ENCODE results near the gene PRAMEF2.
"Not testable (repeated sequence)": the region's sequence is repeated elsewhere in the genome, so short reads cannot be mapped to it uniquely, and the experiment has no call there.

PRAMEF2 gene

GRCh38 chr1:12856786-12857185, at the start of gene PRAMEF2:
TSS of gene PRAMEF2 (plus strand) at chr1:12857086. CDS start at chr1:12859010, 1,924 bp downstream.
- H3K9me3 ChIP-seq (ENCODE audit: insufficient read depth, low read depth, low read length), result peaks cover 49% of the 10 kb centered on the region
- not testable (repeated sequence) for H3K36me3 ChIP-seq (ENCODE audit: insufficient read depth, low read depth, low read length); H3K4me1 ChIP-seq (ENCODE audit: insufficient read depth, low read length); H3K4me3 ChIP-seq (ENCODE audit: low read length); H3K9ac ChIP-seq (ENCODE audit: low read depth, low read length); H3K27me3 ChIP-seq (ENCODE audit: insufficient read depth, low read length); H3K27ac ChIP-seq (ENCODE audit: low read length)

- H3K36me3 ChIP-seq (ENCODE audit: insufficient read depth, low read depth, low read length), result no peaks in the 10 kb centered on the region
- H3K9ac ChIP-seq (ENCODE audit: low read depth, low read length), result no peak overlapping the region
- no peak overlapping the region for H3K27ac ChIP-seq (ENCODE audit: low read length)
- no peaks in the 10 kb centered on the region for H3K4me1 ChIP-seq (ENCODE audit: insufficient read depth, low read length)
- no peaks in the 10 kb centered on the region for H3K27me3 ChIP-seq (ENCODE audit: insufficient read depth, low read length)
- H3K4me3 ChIP-seq (ENCODE audit: low read length), result no peak overlapping the region
- peaks cover 70% of the 10 kb centered on the region for H3K9me3 ChIP-seq (ENCODE audit: insufficient read depth, low read depth, low read length)
Measured at GRCh38 chr1:12809933-12810332, 47.0 kb upstream of the PRAMEF2 start.

- Histone ChIP-seq H3K9ac (ENCODE audit: low read depth, low read length) (no peak overlapping the region), H3K9me3 (ENCODE audit: insufficient read depth, low read depth, low read length) (peaks cover 63% of the 10 kb centered on the region), H3K27me3 (ENCODE audit: insufficient read depth, low read length) (no peaks in the 10 kb centered on the region), H3K27ac (ENCODE audit: low read length) (no peak overlapping the region), H3K4me3 (ENCODE audit: low read length) (no peak overlapping the region), H3K4me1 (ENCODE audit: insufficient read depth, low read length) (no peaks in the 10 kb centered on the region), H3K36me3 (ENCODE audit: insufficient read depth, low read depth, low read length) (no peaks in the 10 kb centered on the region)
Measured at GRCh38 chr1:12810691-12811408, 46.0 kb upstream of the PRAMEF2 start.

GRCh38 chr1:12811409-12811784, 45.5 kb upstream of the PRAMEF2 start:
- H3K27ac ChIP-seq (ENCODE audit: low read length), result no peak overlapping the region
- H3K4me3 ChIP-seq (ENCODE audit: low read length), result no peak overlapping the region
- peaks cover 58% of the 10 kb centered on the region for H3K9me3 ChIP-seq (ENCODE audit: insufficient read depth, low read depth, low read length)
- H3K36me3 ChIP-seq (ENCODE audit: insufficient read depth, low read depth, low read length), result no peaks in the 10 kb centered on the region
- no peaks in the 10 kb centered on the region for H3K27me3 ChIP-seq (ENCODE audit: insufficient read depth, low read length)
- H3K4me1 ChIP-seq (ENCODE audit: insufficient read depth, low read length), result no peaks in the 10 kb centered on the region
- no peak overlapping the region for H3K9ac ChIP-seq (ENCODE audit: low read depth, low read length)

GRCh38 chr1:12819061-12819460, 37.8 kb upstream of the PRAMEF2 start:
- not testable (repeated sequence) for H3K27me3 ChIP-seq (ENCODE audit: insufficient read depth, low read length); H3K4me1 ChIP-seq (ENCODE audit: insufficient read depth, low read length); H3K36me3 ChIP-seq (ENCODE audit: insufficient read depth, low read depth, low read length); H3K27ac ChIP-seq (ENCODE audit: low read length); H3K4me3 ChIP-seq (ENCODE audit: low read length); H3K9ac ChIP-seq (ENCODE audit: low read depth, low read length)
- H3K9me3 ChIP-seq (ENCODE audit: insufficient read depth, low read depth, low read length), result peaks cover 17% of the 10 kb centered on the region

GRCh38 chr1:12831310-12831709, 25.6 kb upstream of the PRAMEF2 start, which contains the start of gene PRAMEF11:
TSS of gene PRAMEF11 (minus strand) at chr1:12831410. CDS start at chr1:12828789, 2,621 bp downstream.
- H3K9me3 ChIP-seq (ENCODE audit: insufficient read depth, low read depth, low read length), result peaks cover 12% of the 10 kb centered on the region
- not testable (repeated sequence) for H3K4me3 ChIP-seq (ENCODE audit: low read length); H3K4me1 ChIP-seq (ENCODE audit: insufficient read depth, low read length); H3K9ac ChIP-seq (ENCODE audit: low read depth, low read length); H3K36me3 ChIP-seq (ENCODE audit: insufficient read depth, low read depth, low read length); H3K27me3 ChIP-seq (ENCODE audit: insufficient read depth, low read length); H3K27ac ChIP-seq (ENCODE audit: low read length)

- not testable (repeated sequence) for H3K36me3 ChIP-seq (ENCODE audit: insufficient read depth, low read depth, low read length); H3K27ac ChIP-seq (ENCODE audit: low read length); H3K4me1 ChIP-seq (ENCODE audit: insufficient read depth, low read length); H3K27me3 ChIP-seq (ENCODE audit: insufficient read depth, low read length); H3K4me3 ChIP-seq (ENCODE audit: low read length); H3K9ac ChIP-seq (ENCODE audit: low read depth, low read length)
- H3K9me3 ChIP-seq (ENCODE audit: insufficient read depth, low read depth, low read length), result peaks cover 27% of the 10 kb centered on the region
Measured at GRCh38 chr1:12833251-12833650, 23.6 kb upstream of the PRAMEF2 start.

- H3K27me3 ChIP-seq (ENCODE audit: insufficient read depth, low read length); H3K27ac ChIP-seq (ENCODE audit: low read length); H3K4me1 ChIP-seq (ENCODE audit: insufficient read depth, low read length): not testable (repeated sequence)
Measured at GRCh38 chr1:12848620-12849019, 8.3 kb upstream of the PRAMEF2 start, which contains the start of gene HNRNPCL1. TSS of gene HNRNPCL1 (minus strand) at chr1:12848720. CDS start at chr1:12848289, 431 bp downstream.

GRCh38 chr1:12851779-12852178, 5.1 kb upstream of the PRAMEF2 start:
- Histone ChIP-seq H3K9ac (ENCODE audit: low read depth, low read length) (no peak overlapping the region), H3K27me3 (ENCODE audit: insufficient read depth, low read length) (no peaks in the 10 kb centered on the region), H3K36me3 (ENCODE audit: insufficient read depth, low read depth, low read length) (no peaks in the 10 kb centered on the region), H3K9me3 (ENCODE audit: insufficient read depth, low read depth, low read length) (peaks cover 62% of the 10 kb centered on the region), H3K27ac (ENCODE audit: low read length) (no peak overlapping the region), H3K4me1 (ENCODE audit: insufficient read depth, low read length) (no peaks in the 10 kb centered on the region), H3K4me3 (ENCODE audit: low read length) (no peak overlapping the region)

More at GRCh38 chr1:12848620-12849019, 8.3 kb upstream of the PRAMEF2 start, which contains the start of gene HNRNPCL1:
- not testable (repeated sequence) for H3K9ac ChIP-seq (ENCODE audit: low read depth, low read length); H3K36me3 ChIP-seq (ENCODE audit: insufficient read depth, low read depth, low read length); H3K4me3 ChIP-seq (ENCODE audit: low read length)
- peaks cover 49% of the 10 kb centered on the region for H3K9me3 ChIP-seq (ENCODE audit: insufficient read depth, low read depth, low read length)

- H3K27ac ChIP-seq (ENCODE audit: low read length), result not testable (repeated sequence)
Measured at GRCh38 chr1:12863131-12863880, 6.4 kb downstream of the PRAMEF2 start.

GRCh38 chr1:12878453-12878852, 21.6 kb downstream of the PRAMEF2 start:
- not testable (repeated sequence) for H3K36me3 ChIP-seq (ENCODE audit: insufficient read depth, low read depth, low read length); H3K27ac ChIP-seq (ENCODE audit: low read length); H3K4me1 ChIP-seq (ENCODE audit: insufficient read depth, low read length); H3K9ac ChIP-seq (ENCODE audit: low read depth, low read length); H3K4me3 ChIP-seq (ENCODE audit: low read length); H3K27me3 ChIP-seq (ENCODE audit: insufficient read depth, low read length); H3K9me3 ChIP-seq (ENCODE audit: insufficient read depth, low read depth, low read length)

More at GRCh38 chr1:12863131-12863880, 6.4 kb downstream of the PRAMEF2 start:
- H3K4me3 ChIP-seq (ENCODE audit: low read length); H3K4me1 ChIP-seq (ENCODE audit: insufficient read depth, low read length); H3K9ac ChIP-seq (ENCODE audit: low read depth, low read length); H3K36me3 ChIP-seq (ENCODE audit: insufficient read depth, low read depth, low read length); H3K27me3 ChIP-seq (ENCODE audit: insufficient read depth, low read length): not testable (repeated sequence)
- H3K9me3 ChIP-seq (ENCODE audit: insufficient read depth, low read depth, low read length), result peaks cover 20% of the 10 kb centered on the region

- not testable (repeated sequence) for H3K4me1 ChIP-seq (ENCODE audit: insufficient read depth, low read length); H3K27me3 ChIP-seq (ENCODE audit: insufficient read depth, low read length); H3K9me3 ChIP-seq (ENCODE audit: insufficient read depth, low read depth, low read length); H3K27ac ChIP-seq (ENCODE audit: low read length); H3K4me3 ChIP-seq (ENCODE audit: low read length); H3K9ac ChIP-seq (ENCODE audit: low read depth, low read length); H3K36me3 ChIP-seq (ENCODE audit: insufficient read depth, low read depth, low read length)
Measured at GRCh38 chr1:12886101-12886500, 29.2 kb downstream of the PRAMEF2 start, which contains the start of gene PRAMEF4. TSS of gene PRAMEF4 (minus strand) at chr1:12886201. CDS start at chr1:12883394, 2,807 bp downstream.

All from iPS-20b (cell line).